ENCODE measurements around the gene TEX26. TPM values are rescaled to one million over a fixed set of nuclear protein-coding genes. Genes with fewer than 3 reads are reported as not detected.

The TEX26 gene
- total RNA-seq, 1 experiment from 2014 or later, result not detected

DNA sequence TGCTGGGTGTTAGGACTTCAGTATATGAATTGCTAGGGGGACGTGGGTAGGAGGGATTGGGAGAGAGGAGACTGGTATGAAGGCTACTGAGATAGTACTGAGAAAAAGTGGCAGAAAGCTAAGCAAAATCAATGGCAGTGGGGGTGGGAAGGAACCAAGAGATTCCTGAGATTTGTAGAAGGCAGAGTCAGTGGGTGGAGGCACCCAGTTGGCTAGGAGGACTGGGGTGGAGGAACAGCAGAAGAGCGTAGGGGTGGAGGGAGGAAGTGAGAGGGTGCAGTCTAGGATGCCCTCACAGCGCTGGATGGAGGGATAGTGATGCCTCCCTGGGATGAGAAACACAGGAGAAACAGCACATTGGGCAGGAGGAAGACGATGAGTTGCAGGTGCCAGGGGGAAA is 32.0 kb upstream of the TEX26 start:
- BruUV-seq (replicated peaks), result no TSS peak
- H3K4me1 Mint-ChIP-seq (ENCODE audit: insufficient read depth, unreplicated experiment), result peaks cover 15% of the 10 kb centered on the region
- H3K27me3 Mint-ChIP-seq (ENCODE audit: insufficient read depth, unreplicated experiment), result peaks cover 40% of the 10 kb centered on the region
- no peak overlapping the region for H3K27ac Mint-ChIP-seq (ENCODE audit: low read depth, unreplicated experiment)
- TF ChIP-seq, protein P1, sequence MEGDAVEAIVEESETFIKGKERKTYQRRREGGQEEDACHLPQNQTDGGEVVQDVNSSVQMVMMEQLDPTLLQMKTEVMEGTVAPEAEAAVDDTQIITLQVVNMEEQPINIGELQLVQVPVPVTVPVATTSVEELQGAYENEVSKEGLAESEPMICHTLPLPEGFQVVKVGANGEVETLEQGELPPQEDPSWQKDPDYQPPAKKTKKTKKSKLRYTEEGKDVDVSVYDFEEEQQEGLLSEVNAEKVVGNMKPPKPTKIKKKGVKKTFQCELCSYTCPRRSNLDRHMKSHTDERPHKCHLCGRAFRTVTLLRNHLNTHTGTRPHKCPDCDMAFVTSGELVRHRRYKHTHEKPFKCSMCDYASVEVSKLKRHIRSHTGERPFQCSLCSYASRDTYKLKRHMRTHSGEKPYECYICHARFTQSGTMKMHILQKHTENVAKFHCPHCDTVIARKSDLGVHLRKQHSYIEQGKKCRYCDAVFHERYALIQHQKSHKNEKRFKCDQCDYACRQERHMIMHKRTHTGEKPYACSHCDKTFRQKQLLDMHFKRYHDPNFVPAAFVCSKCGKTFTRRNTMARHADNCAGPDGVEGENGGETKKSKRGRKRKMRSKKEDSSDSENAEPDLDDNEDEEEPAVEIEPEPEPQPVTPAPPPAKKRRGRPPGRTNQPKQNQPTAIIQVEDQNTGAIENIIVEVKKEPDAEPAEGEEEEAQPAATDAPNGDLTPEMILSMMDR (IDR thresholded peaks at IDR 0.05; ENCODE audit: unreplicated experiment), result no peak
- H3K9me3 Mint-ChIP-seq (ENCODE audit: unreplicated experiment), result no peaks in the 10 kb centered on the region
- intact Hi-C loops (cut with micrococcal nuclease), result no loop called here
- no peak for DNase-seq (ENCODE audit: unreplicated experiment)
- H3K4me3 Mint-ChIP-seq (ENCODE audit: unreplicated experiment), result no peak overlapping the region
- H3K36me3 Mint-ChIP-seq (ENCODE audit: insufficient read depth, unreplicated experiment), result no peaks in the 10 kb centered on the region
- POLR2A ChIA-PET, result interaction anchor here (0.6 kb wide), 1 partner anchor 283 kb away, joined by 3 read pairs; the partner anchor contains the start of gene USPL1
- CTCF ChIA-PET, result no interaction called here

DNA sequence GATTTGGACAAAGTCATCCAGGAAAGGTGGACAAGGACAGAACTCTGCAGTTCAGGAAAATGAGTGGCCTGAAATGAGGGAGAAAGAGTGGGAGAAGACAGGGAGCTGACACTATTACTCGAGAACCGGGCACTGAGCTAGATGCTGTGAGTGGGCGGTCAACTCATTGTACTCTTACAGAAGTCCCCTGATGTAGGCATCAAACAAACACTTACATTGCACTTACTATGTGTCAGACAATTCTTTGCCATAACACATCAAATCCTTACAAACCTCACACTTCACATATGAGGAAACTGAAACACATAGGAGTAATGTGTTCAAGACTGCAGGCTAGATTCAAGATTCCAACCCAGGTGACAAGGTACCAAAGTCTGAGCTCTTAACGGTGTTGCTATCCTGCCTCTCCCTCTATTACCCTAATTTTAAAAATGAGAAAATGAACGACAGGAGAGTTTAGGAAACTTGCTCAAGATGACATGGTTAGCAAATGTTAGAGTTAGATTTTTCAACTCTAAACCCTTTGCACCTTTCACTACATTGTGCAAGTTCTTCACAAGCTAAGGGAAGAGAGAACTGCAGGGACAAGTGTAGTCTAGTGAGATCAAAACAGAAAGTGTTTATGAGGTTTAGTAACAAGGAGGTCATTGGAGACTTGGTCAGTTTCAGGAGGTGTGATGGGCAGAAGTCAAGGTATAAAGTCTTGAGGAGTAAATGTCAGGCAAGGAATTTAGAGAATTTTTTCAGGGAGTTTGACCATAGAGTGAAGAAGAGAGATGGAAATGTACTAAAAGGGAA is 31.3 kb upstream of the TEX26 start:
- BruUV-seq (replicated peaks), result no TSS peak
- H3K36me3 Mint-ChIP-seq (ENCODE audit: insufficient read depth, unreplicated experiment), result no peaks in the 10 kb centered on the region
- DNase-seq (ENCODE audit: unreplicated experiment), result no peak
- no peaks in the 10 kb centered on the region for H3K9me3 Mint-ChIP-seq (ENCODE audit: unreplicated experiment)
- H3K4me3 Mint-ChIP-seq (ENCODE audit: unreplicated experiment), result no peak overlapping the region
- CTCF ChIA-PET, result no interaction called here
- H3K27ac Mint-ChIP-seq (ENCODE audit: low read depth, unreplicated experiment), result no peak overlapping the region
- H3K4me1 Mint-ChIP-seq (ENCODE audit: insufficient read depth, unreplicated experiment), result peaks cover 8% of the 10 kb centered on the region
- intact Hi-C loops (cut with micrococcal nuclease), result no loop called here
- peaks cover 40% of the 10 kb centered on the region for H3K27me3 Mint-ChIP-seq (ENCODE audit: insufficient read depth, unreplicated experiment)
- POLR2A ChIA-PET, result interaction anchor here (0.6 kb wide), 1 partner anchor 283 kb away, joined by 3 read pairs; the partner anchor contains the start of gene USPL1
- TF ChIP-seq, protein P1 (IDR thresholded peaks at IDR 0.05; ENCODE audit: unreplicated experiment), result no peak

DNA sequence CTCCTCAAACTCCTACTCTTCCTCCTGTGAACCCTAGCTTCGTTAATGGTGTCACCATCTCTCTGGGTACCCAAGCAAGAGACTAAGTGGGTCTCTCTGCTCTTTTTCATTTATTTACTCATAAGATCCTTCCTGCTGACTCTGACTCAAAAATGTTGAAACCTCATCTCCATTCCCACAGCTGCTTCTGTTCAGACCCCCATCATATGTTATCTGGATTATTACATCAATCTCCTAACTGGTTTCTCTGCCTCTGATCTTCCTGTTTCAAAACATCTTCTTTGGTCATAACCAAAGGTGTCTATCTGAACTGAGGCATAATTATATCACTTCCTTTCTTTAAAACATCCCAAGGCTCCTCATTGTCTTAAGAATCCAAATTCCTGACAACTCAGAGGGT is 28.4 kb upstream of the TEX26 start:
- Mint-ChIP-seq H3K27me3 (ENCODE audit: insufficient read depth, unreplicated experiment) (peaks cover 40% of the 10 kb centered on the region), H3K9me3 (ENCODE audit: unreplicated experiment) (no peaks in the 10 kb centered on the region), H3K27ac (ENCODE audit: low read depth, unreplicated experiment) (no peak overlapping the region), H3K4me3 (ENCODE audit: unreplicated experiment) (no peak overlapping the region), H3K36me3 (ENCODE audit: insufficient read depth, unreplicated experiment) (no peaks in the 10 kb centered on the region), H3K4me1 (ENCODE audit: insufficient read depth, unreplicated experiment) (peaks cover 5% of the 10 kb centered on the region)
- TF ChIP-seq, protein P1 (IDR thresholded peaks at IDR 0.05; ENCODE audit: unreplicated experiment), result no peak
- BruUV-seq (replicated peaks), result no TSS peak
- ChIA-PET POLR2A (no interaction called here), CTCF (interaction anchor here (0.6 to 0.9 kb wide), 2 partner anchors 108 to 559 kb away, joined by 3 read pairs; no protein-coding TSS in a partner anchor)
- intact Hi-C loops (cut with micrococcal nuclease), result no loop called here
- no peak for DNase-seq (ENCODE audit: unreplicated experiment)

DNA sequence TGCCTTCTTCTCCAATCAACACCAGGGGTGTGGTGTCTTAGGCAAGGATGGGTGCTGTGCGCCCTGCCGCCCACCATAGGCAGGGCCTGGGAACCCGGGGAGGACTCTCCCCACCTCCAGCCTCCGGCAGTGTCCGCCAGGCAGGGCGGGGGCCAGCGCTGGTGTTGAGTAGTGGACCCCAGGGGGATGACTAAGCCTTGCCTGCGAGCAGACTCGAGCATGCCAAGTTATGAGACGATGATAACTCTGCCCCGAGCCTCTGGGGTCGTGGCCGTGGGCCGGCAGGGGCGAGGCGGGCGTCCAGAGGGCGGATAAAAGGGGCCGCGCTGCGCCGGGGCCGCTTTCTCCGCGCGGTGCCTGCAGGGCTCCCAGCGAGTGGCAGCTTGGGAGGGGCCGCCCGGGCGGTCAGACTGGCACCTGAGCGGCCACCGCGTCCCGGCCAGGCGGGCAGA is 26.5 kb upstream of the TEX26 start, which contains the start of gene MEDAG:
Gene MEDAG (plus strand): TSS at position 340 of the 452 bp plus-strand sequence. CDS start 245 bp downstream, outside the sequence.
- H3K36me3 Mint-ChIP-seq (ENCODE audit: insufficient read depth, unreplicated experiment), result no peaks in the 10 kb centered on the region
- no peak within 1 kb of the TSS for H3K27ac Mint-ChIP-seq (ENCODE audit: low read depth, unreplicated experiment)
- peaks cover 29% of the 10 kb centered on the region for H3K27me3 Mint-ChIP-seq (ENCODE audit: insufficient read depth, unreplicated experiment)
- TF ChIP-seq, protein P1 (IDR thresholded peaks at IDR 0.05; ENCODE audit: unreplicated experiment), result no peak
- no peak for DNase-seq (ENCODE audit: unreplicated experiment)
- POLR2A ChIA-PET, result no interaction called here
- CTCF ChIA-PET, result no interaction called here
- H3K4me1 Mint-ChIP-seq (ENCODE audit: insufficient read depth, unreplicated experiment), result no peaks in the 10 kb centered on the region
- no peaks in the 10 kb centered on the region for H3K9me3 Mint-ChIP-seq (ENCODE audit: unreplicated experiment)
- intact Hi-C loops (cut with micrococcal nuclease), result no loop called here
- H3K4me3 Mint-ChIP-seq (ENCODE audit: unreplicated experiment), result no peak within 1 kb of the TSS
- no TSS peak for BruUV-seq (replicated peaks)
